Adrenal gland (tissue), 12 donors: Measurements from ENCODE around the gene GYPC. TPM values are rescaled to one million over a fixed set of nuclear protein-coding genes. Genes with fewer than 3 reads are reported as not detected.
A peak's percentile ranks its signal among the peaks of the same experiment; 100 is the strongest.

Experiments used
- DNase-seq, 7 donors: peaks; one replicate each; pipeline ENCODE4 v3.0.0-alpha.2; 2019 to 2020
- H3K27ac ChIP-seq, 5 donors: fragments of 200-600 bp; sonication (generic) in 4 of 5; 1 replicate in 3 of 5; 2 replicates in 2 of 5; pipeline versions ENCODE4 v1.5.1 to v1.8.0; 2016 to 2020; ENCODE audit warnings: mild to moderate bottlenecking in 1 of 5
- H3K27me3 ChIP-seq: fragments of 200-600 bp; 2 replicates; pipeline ENCODE4 v1.8.0; 2021
- H3K36me3 ChIP-seq, 2 donors: fragments of 200-600 bp; replicated peaks in 1 of 2; 1 replicate in 1 of 2; 2 replicates in 1 of 2; pipeline versions ENCODE4 v1.5.1 to v1.8.0; 2018 to 2022
- H3K4me1 ChIP-seq, 2 donors: fragments of 200-600 bp; replicated peaks in 1 of 2; 1 replicate in 1 of 2; 2 replicates in 1 of 2; pipeline versions ENCODE4 v1.5.1 to v1.8.0; 2018 to 2021
- H3K4me3 ChIP-seq, 4 donors: fragments of 200-600 bp; sonication (generic) in 3 of 4; one replicate each; pipeline ENCODE4 v1.5.1; 2016 to 2018
- H3K9me3 ChIP-seq, 3 donors: fragments of 200-600 bp; sonication (generic) in 1 of 3; replicated peaks in 1 of 3; 1 replicate in 2 of 3; 2 replicates in 1 of 3; pipeline versions ENCODE4 v1.5.1 to v1.8.0; 2016 to 2021
- CTCF ChIP-seq, 6 experiments: fragments of 450-650 bp in 4 of 6; fragments of 200-600 bp in 2 of 6; sonication (generic) in 1 of 6; IDR thresholded peaks; 1 replicate in 5 of 6; 2 replicates in 1 of 6; pipeline versions ENCODE4 v1.5.1 to v1.8.0; 2016 to 2021; ENCODE audit warnings: antibody characterized with exemption in 6 of 6, mild to moderate bottlenecking in 2 of 6, moderate library complexity in 1 of 6
- POLR2A ChIP-seq, 2 donors: fragments of 450-650 bp; IDR thresholded peaks; one replicate each; pipeline ENCODE4 v1.6.1; 2017; ENCODE audit warnings: antibody characterized with exemption in 2 of 2, mild to moderate bottlenecking in 2 of 2, moderate library complexity in 1 of 2
- WGBS, 4 donors: extraction: QIAGEN DNeasy Blood & Tissue Kit in 2 of 4; methylation state at CpG; one replicate each; pipeline versions ENCODE4 v1.1.5 to v1.1.7; 2013 to 2017; 5-methylcytosine and 5-hydroxymethylcytosine counted together
- intact Hi-C, 2 donors: fragments of 100-400 bp; cut with DNase I; formaldehyde crosslinking; loops; one replicate each; pipeline versions ENCODE4 v1.14.1 to v1.15.0; 2022 to 2023
- polyA plus RNA-seq, 3 donors: library from polyadenylated mRNA; stranded (reverse); fragments of 200-250 nt in 2 of 3; fragments of 350-450 nt in 1 of 3; fragmentation: Illumina TruSeq in 1 of 3; extraction: RNeasy Lipid Tissue Mini Kit (QIAGEN cat#74804) in 1 of 3; gene quantifications; one replicate each; pipeline ENCODE4 v1.2.3, GENCODE V29; 2013 to 2014
- total RNA-seq, 9 donors: library from RNA; depleted of rRNA in 4 of 9; stranded (reverse); fragments of >200 nt in 4 of 9; fragments of 120-200 nt in 1 of 9; fragmentation: NEBNext Ultra II Directional in 1 of 9; extraction: Animal tissue kit (Norgen Biotek cat#: 25700) in 1 of 9; gene quantifications; one replicate each; pipeline versions ENCODE4 v1.1.0 to v1.2.4, GENCODE V29; 2013 to 2023
- donor health status: healthy with polysubstance abuse.
- donor health status: Bipolar disorder and iron deficiency.
- donor health status: DM: yes; HTN: yes; CAD: no.
- donor health status: DM: no; HTN: no; CAD: no.
- donor health status: DM: no; HTN: no; CAD: no.
- donor health status: DM: yes; HTN: yes; CAD: no.

Gene GYPC
- total and polyA plus RNA-seq, 12 donors = 84.3 to 225 (median 127) TPM

- intact Hi-C loops = no loop called here
- Histone ChIP-seq H3K9me3 (no peaks in the 10 kb centered on the region), H3K4me1 (peaks cover 31 to 43% of the 10 kb centered on the region in 2 donors), H3K27ac (no peak overlapping the region), H3K36me3 (peaks cover 0 to 5% of the 10 kb centered on the region in 2 donors), H3K27me3 (no peaks in the 10 kb centered on the region), H3K4me3 (no peak overlapping the region)
- WGBS, 4 donors = 89 to 94% (median 92%) methylated on average over 4 of the region's 4 CpGs
- TF ChIP-seq POLR2A (IDR thresholded peaks at IDR 0.05) (no peak), CTCF (IDR thresholded peaks at IDR 0.05) (no peak)
- DNase-seq = no peak
Measured at GRCh38 chr2:126668254-126668653, 12.3 kb downstream of the GYPC start.

- DNase-seq = no peak
- 62 to 89% (median 77%) methylated on average over 5 to 6 of the region's 6 CpGs for WGBS, 4 donors
- Histone ChIP-seq H3K9me3 (no peaks in the 10 kb centered on the region), H3K27ac (peak overlapping the region in 3 of 5 donors; percentile 18 to 51 (median 30)), H3K4me3 (no peak overlapping the region), H3K27me3 (no peaks in the 10 kb centered on the region), H3K36me3 (peaks cover 0 to 7% of the 10 kb centered on the region in 2 donors), H3K4me1 (peaks cover 18 to 28% of the 10 kb centered on the region in 2 donors)
- no peak for TF ChIP-seq CTCF (IDR thresholded peaks at IDR 0.05)
- intact Hi-C loops = no loop called here
Measured at GRCh38 chr2:126669772-126670171, 13.8 kb downstream of the GYPC start.

- H3K9me3 ChIP-seq = peaks cover 0 to 10% (median 0%) of the 10 kb centered on the region in 3 donors
- intact Hi-C loops = no loop called here
- TF ChIP-seq CTCF (IDR thresholded peaks at IDR 0.05) = no peak
- H3K27ac ChIP-seq = no peak overlapping the region
- H3K4me1 ChIP-seq = peaks cover 4 to 12% of the 10 kb centered on the region in 2 donors
- DNase-seq = no peak
- H3K36me3 ChIP-seq = peaks cover 0 to 7% of the 10 kb centered on the region in 2 donors
- no peaks in the 10 kb centered on the region for H3K27me3 ChIP-seq
- 96 to 98% (median 97%) methylated on average over 5 to 7 of the region's 7 CpGs for WGBS, 4 donors
- H3K4me3 ChIP-seq = no peak overlapping the region
Measured at GRCh38 chr2:126671488-126671887, 15.5 kb downstream of the GYPC start.

- peaks cover 0 to 12% of the 10 kb centered on the region in 2 donors for H3K4me1 ChIP-seq
- DNase-seq = no peak
Measured at GRCh38 chr2:126672980-126673605, 17.1 kb downstream of the GYPC start.

More at GRCh38 chr2:126672980-126673605, 17.1 kb downstream of the GYPC start:
- H3K4me3 ChIP-seq = no peak overlapping the region
- no peaks in the 10 kb centered on the region for H3K27me3 ChIP-seq
- intact Hi-C loops = no loop called here
- peaks cover 0 to 7% of the 10 kb centered on the region in 2 donors for H3K36me3 ChIP-seq
- 91 to 97% (median 95%) methylated on average over 11 to 12 of the region's 12 CpGs for WGBS, 4 donors
- H3K9me3 ChIP-seq = peaks cover 0 to 10% (median 0%) of the 10 kb centered on the region in 3 donors
- no peak for TF ChIP-seq POLR2A (IDR thresholded peaks at IDR 0.05)
- TF ChIP-seq CTCF (IDR thresholded peaks at IDR 0.05) = no peak
- H3K27ac ChIP-seq = no peak overlapping the region
